Measurements from ENCODE around the gene ABCG1. TPM values are rescaled to one million over a fixed set of nuclear protein-coding genes. Genes with fewer than 3 reads are reported as not detected.

ABCG1 gene
- total RNA-seq, 4 donors from 2014 or later, result 2.6 to 10.9 (median 3.7) TPM

DNA sequence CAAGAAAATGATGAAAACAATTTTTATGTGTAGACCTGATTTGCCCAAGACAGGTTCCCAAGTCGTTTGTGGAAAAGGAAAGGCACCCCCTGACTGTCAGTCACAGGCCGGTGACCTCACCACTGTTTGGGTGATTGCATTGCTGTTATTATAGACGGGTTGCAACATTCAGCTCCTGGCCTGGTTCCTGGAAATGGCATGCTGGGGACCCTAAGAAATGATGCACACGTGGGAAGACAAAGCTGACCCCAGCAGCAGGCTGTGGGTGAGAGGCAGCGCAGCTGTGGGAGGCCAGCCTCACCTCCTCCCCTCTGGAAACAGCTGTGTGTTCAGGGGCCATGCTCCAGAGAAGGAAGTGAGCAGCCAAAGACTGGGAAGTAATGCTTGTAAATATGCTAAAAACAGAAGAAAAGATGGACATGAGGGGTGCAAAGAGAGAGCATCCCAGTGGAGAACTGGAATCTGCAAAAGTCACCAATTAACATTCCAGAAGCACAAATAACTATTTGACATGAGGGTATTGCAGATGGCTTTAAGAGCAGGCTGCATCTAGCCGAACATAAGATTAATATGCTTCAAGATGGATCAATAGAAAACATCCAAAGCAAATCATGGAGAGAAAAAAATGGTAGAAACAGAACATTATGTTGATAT, 23.4 kb upstream of the ABCG1 start:
- Histone ChIP-seq H3K4me1 (peaks cover 6 to 37% (median 14%) of the 10 kb centered on the region in 3 donors), H3K27me3 (peaks cover 0 to 62% (median 0%) of the 10 kb centered on the region in 4 donors), H3K9me3 (no peaks in the 10 kb centered on the region), H3K27ac (no peak overlapping the region), H3K36me3 (no peaks in the 10 kb centered on the region), H3K4me3 (no peak overlapping the region)
- 50 to 52% methylated on average over 4 to 6 of the region's 6 CpGs for WGBS, 2 donors
- intact Hi-C loops (cut with DNase I), result no loop called here
- no peak for DNase-seq
- TF ChIP-seq POLR2A (IDR thresholded peaks at IDR 0.05), result no peak
- TF ChIP-seq, protein P1, sequence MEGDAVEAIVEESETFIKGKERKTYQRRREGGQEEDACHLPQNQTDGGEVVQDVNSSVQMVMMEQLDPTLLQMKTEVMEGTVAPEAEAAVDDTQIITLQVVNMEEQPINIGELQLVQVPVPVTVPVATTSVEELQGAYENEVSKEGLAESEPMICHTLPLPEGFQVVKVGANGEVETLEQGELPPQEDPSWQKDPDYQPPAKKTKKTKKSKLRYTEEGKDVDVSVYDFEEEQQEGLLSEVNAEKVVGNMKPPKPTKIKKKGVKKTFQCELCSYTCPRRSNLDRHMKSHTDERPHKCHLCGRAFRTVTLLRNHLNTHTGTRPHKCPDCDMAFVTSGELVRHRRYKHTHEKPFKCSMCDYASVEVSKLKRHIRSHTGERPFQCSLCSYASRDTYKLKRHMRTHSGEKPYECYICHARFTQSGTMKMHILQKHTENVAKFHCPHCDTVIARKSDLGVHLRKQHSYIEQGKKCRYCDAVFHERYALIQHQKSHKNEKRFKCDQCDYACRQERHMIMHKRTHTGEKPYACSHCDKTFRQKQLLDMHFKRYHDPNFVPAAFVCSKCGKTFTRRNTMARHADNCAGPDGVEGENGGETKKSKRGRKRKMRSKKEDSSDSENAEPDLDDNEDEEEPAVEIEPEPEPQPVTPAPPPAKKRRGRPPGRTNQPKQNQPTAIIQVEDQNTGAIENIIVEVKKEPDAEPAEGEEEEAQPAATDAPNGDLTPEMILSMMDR (IDR thresholded peaks at IDR 0.05), result no peak

DNA sequence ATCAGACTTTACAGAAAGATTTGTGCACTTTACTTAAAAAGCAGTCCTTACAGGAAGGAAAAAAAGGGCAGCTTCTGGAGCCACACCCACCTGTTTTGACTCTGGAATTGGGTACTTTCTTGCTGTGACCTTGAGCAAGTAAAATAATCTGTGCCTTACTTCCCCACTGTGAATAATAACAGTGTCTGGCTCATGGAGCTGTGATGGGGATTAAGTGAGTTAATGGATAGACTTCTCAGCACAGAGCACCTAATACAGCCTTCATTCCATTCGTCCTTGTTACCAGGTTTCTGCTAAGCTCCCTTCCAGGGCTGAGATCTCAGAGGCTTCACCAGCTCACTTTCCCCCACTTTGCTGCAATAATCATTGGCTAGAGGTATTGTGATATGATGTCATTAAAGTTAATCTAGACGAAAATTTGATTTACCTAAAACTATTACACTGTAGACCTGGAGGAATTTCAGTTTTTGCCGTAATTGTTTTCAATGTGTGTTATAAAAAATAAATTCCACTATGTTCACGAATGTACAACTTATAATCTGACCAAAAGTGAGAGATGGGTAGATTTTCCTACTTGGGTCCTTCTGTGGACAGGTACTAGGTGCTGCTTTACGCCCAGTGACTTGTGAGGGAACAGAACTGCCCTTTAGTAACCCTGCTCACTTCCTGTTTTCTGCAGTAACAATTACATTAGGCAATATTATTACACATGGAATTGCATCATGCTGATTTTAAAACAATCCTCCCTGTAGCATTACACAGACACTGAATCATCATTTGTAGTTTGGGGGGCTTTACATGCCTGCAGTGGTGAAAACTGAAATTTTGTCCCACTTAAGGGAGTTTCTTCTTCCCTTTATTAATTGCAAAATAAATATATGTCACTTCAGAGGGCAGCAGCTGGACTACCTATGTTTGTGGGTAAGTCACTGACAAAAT, 19.7 kb upstream of the ABCG1 start:
- Histone ChIP-seq H3K27ac (peak overlapping the region in 3 of 4 donors; percentile 39 to 68 (median 61)), H3K4me3 (no peak overlapping the region), H3K9me3 (no peaks in the 10 kb centered on the region), H3K4me1 (peaks cover 6 to 37% (median 21%) of the 10 kb centered on the region in 3 donors), H3K36me3 (no peaks in the 10 kb centered on the region), H3K27me3 (peaks cover 0 to 54% (median 0%) of the 10 kb centered on the region in 4 donors)
- WGBS, 2 donors, result 49 to 53% methylated on average over 5 of the region's 5 CpGs
- intact Hi-C loops (cut with DNase I), result no loop called here
- DNase-seq, result no peak
- TF ChIP-seq, protein P1 (IDR thresholded peaks at IDR 0.05), result no peak
- no peak for TF ChIP-seq POLR2A (IDR thresholded peaks at IDR 0.05)

DNA sequence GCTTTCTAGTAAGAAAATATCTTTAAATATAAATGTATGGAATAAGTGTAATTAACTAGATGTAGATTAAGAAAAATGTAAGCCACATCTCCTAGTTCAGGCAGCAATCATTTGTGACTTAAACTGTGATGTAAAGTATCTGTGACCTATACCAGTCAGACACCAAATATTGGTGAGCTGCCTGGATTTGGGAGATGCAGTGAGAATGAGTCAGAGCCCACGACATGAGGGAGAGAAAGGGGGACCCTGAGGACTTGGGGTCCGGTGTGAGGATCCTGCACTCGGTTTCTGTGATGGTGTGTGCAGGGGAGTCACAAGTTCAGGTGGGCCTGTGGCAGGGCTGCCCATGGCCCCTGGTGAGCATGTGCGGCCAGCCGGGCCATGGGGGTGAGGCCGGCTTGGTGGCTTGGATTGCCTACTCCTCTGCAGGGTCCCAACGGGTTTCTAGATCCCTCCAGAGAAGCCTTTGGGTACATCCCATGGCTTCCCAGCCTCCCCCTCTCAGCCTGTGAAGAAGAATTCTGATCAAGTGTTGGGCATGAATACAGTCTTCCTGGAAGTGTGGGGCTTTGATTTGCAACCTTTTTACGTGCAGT, 19.0 kb upstream of the ABCG1 start:
- WGBS, 2 donors, result 63 to 82% methylated on average over 4 to 8 of the region's 8 CpGs
- peak overlapping the region in 1 of 4 donors; percentile 21 for H3K27ac ChIP-seq
- intact Hi-C loops (cut with DNase I), result no loop called here
- H3K4me1 ChIP-seq, result peaks cover 6 to 37% (median 21%) of the 10 kb centered on the region in 3 donors
- H3K27me3 ChIP-seq, result peaks cover 0 to 54% (median 0%) of the 10 kb centered on the region in 4 donors
- H3K36me3 ChIP-seq, result no peaks in the 10 kb centered on the region
- TF ChIP-seq POLR2A (IDR thresholded peaks at IDR 0.05), result no peak
- TF ChIP-seq, protein P1 (IDR thresholded peaks at IDR 0.05), result no peak
- DNase-seq, result no peak
- H3K9me3 ChIP-seq, result no peaks in the 10 kb centered on the region
- no peak overlapping the region for H3K4me3 ChIP-seq

DNA sequence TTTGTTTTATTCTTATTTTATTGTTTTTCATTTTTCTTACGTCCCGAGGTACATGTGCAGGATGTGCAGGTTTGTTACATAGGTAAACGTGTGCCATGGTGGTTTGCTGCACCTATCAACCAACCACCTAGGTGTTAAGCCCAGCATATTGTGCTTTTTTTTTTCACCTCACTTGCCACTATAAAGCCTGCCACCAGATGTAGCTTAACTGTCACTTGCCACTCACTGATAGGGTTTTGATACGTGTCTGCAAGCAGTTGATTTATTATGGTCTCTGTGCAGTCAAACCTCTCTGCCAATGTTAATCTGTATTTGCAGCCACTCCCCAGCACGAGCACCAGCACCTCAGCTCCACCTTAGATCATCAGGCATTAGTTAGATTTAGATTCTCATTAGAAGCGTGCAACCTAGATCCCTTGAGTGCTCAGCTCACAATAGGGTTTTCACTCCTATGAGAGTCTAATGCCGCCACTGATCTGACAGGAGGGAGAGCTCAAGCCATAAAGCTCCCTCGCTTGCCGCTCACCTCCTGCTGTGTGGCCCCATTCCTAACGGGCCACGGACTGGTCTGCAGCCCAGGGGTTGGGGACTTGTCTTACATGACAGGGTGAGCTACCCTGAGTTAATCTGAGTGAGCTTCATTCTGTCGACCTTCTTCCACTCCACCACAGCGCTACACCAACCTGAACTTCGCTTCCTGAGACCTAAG, 17.9 kb upstream of the ABCG1 start:
- Histone ChIP-seq H3K36me3 (no peaks in the 10 kb centered on the region), H3K4me3 (no peak overlapping the region), H3K9me3 (no peaks in the 10 kb centered on the region), H3K4me1 (peaks cover 6 to 37% (median 21%) of the 10 kb centered on the region in 3 donors), H3K27me3 (peaks cover 0 to 52% (median 0%) of the 10 kb centered on the region in 4 donors), H3K27ac (no peak overlapping the region)
- no peak for DNase-seq
- TF ChIP-seq, protein P1 (IDR thresholded peaks at IDR 0.05), result no peak
- no peak for TF ChIP-seq POLR2A (IDR thresholded peaks at IDR 0.05)
- intact Hi-C loops (cut with DNase I), result no loop called here
- WGBS, 2 donors, result 68 to 72% methylated on average over 5 to 14 of the region's 14 CpGs
